Raji (cell line): ENCODE results near the gene GPR158.

ENCODE experiments used
- POLR2A ChIP-seq: IDR thresholded peaks from 2 replicates; pipeline ENCODE4 v1.6.1; 2011; ENCODE audit warnings: low read depth, low read length, control low read depth; ENCODE audit not compliant: insufficient read depth

The GPR158 gene

DNA sequence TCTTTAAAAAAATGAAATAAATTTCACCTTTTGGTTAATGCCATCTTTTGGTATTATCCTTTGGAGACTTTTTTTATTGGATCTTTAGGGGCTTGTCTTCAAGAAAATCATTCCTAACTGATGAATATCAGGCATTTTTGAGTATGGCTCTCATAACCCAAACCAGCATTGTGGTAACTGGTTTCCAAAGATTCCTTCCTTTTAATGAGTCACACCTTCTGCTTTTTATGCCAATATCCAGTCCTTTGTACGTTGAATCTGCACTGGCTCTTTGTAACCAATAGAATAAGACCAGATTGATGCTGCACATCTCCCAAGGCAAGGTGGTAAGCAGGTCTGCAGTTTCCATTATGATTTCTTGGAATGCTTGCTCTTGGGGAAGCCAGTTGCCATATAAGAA lies 89.1 kb downstream of the GPR158 start:
- TF ChIP-seq POLR2A: no peak

- TF ChIP-seq POLR2A: no peak
Observed at GRCh38 chr10:25278180-25278579, 103.4 kb downstream of the GPR158 start.

- no peak for TF ChIP-seq POLR2A
Observed at GRCh38 chr10:25280076-25280475, 105.3 kb downstream of the GPR158 start.

- TF ChIP-seq POLR2A: no peak
Observed at GRCh38 chr10:25280573-25280972, 105.8 kb downstream of the GPR158 start.

- no peak for TF ChIP-seq POLR2A
Observed at GRCh38 chr10:25285809-25286208, 111.0 kb downstream of the GPR158 start.

DNA sequence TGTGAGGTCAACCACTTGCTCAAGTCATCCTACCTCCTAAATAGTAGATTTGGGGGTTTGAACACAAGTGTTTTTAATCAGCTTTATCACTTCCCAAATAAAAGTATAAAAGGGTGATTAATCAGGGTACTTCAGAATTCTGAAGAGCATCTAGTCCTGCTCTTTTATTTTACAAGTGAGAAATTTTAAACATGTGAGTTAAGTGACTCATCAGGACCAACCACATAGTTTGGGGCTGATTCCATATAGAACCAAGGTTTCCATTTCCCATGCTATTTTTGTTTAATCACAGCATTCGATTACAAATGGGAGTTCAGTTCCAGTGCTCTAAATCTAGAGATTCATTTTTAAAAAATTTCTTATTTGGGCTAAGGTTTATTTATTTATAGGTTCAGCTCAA lies 113.4 kb downstream of the GPR158 start:
- no peak for TF ChIP-seq POLR2A

DNA sequence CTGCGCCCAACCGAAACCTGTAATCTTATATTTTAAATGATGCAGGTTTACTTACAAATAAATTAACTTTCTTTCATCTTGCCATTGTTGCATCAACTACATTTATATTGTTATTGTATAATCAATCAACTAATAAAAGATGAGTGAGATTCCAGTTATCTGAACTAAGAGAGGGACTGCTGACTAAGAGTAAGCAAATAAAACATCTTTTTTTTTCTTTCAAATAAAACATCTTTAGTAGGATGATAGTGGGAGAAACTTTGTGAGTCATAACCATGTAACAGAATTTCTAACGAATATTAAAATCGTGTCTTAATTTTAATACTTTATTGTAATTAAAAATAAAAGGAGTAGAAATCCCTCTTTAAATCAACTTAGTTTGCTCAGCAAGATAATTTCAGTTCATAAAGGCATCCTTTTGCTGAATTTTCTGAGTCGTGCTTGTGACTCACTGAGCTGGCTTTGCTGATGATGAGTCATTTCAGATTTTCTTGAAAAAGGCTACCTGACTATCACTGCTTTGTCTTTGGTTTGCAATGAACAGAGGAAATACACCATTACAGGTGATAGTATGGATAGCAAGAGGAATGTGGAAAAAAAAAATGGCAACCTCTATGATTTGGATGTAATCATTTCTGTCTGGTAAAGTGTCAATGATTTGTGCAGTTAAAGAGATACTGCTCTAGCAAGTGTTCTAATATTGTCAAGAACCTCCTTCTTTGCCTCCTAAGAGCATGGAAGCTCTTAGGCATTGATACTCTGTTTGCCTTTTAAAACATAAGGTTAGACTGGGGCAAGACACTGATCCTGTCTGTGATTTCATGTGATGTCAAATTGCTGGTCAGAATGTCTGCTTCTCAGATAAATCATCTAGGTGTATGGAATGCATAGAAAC lies 119.5 kb downstream of the GPR158 start:
- no peak for TF ChIP-seq POLR2A

GRCh38 chr10:25296324-25296723 lies 121.5 kb downstream of the GPR158 start:
- no peak for TF ChIP-seq POLR2A

GRCh38 chr10:25297466-25297865 lies 122.7 kb downstream of the GPR158 start:
- no peak for TF ChIP-seq POLR2A

DNA sequence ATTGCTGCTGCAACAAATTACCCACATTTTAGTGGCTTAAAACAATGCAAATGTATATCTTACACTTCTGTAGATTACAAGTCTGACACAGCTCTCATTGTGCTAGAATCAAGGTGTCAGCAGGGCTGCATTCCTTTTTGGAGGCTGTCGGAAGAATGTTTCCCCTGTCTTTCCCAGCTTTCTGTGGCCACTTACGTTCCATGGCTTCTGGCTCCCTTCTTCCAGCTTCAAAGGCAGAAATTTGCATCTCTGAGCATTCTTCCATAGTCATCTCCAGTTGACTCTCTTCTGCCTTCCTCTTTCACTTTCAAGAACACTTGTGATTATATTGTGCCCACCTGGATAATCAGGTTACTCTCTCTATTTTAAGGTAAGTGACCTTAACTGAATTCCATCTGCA lies 125.3 kb downstream of the GPR158 start:
- no peak for TF ChIP-seq POLR2A

- TF ChIP-seq POLR2A: no peak
Observed at GRCh38 chr10:25304606-25305005, 129.8 kb downstream of the GPR158 start.

DNA sequence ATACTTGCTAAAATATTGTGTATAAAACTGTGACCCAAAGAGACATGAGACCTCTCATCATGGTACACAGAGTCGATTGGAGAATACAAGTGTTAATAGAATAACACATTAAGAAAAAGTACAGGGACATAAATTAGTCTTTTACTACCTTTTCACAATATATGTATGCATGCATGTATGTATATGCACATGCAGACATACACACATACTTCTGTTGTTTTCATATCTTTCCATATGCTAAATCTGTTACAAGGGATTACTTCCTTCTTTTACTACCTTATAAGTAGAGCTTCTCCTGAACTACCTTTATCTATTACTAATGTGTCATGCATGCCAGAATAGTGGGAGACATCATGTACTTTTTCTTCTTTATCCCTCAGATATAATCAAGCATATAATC lies 131.6 kb downstream of the GPR158 start:
- TF ChIP-seq POLR2A: no peak

DNA sequence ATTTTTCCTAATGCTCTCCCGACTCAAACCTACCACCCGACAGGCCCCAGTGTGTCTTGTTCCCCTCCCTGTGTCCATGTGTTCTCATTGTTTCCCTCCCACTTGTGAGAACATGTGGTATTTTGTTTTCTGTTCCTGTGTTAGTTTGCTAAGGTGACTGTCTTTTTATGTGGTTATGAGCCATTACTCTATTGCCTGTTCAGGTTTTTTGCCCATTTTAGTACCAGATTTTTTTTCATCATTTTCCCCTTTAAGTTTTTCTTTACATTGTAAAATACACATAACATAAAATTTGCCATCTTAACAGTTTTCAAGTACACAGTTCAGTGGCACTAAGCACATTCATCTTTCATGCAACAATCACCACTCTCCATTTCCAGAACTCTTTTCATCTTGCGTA lies 133.5 kb downstream of the GPR158 start:
- TF ChIP-seq POLR2A: no peak

GRCh38 chr10:25327273-25327672 lies 152.5 kb downstream of the GPR158 start:
- no peak for TF ChIP-seq POLR2A

GRCh38 chr10:25328361-25328760 lies 153.6 kb downstream of the GPR158 start:
- no peak for TF ChIP-seq POLR2A

- no peak for TF ChIP-seq POLR2A
Observed at GRCh38 chr10:25334445-25334844, 159.6 kb downstream of the GPR158 start.

DNA sequence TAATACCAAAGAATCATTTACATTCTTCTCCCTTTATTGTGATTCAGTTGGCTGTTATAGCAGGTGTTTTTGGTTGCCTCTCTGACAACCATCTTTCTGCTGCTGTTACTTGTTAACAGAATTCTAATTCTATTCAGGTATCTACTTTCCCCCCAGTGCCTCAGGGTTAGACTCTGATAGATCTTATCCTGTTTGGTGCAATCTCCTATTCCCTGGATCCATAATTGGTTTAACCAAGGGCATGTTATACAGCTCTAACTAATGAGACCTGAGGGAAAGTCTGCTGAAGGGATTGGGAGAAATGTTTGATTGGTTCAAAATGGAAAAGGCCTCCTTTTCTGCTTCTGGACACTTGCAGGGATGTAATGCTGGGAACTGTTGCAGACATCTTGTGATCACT lies 161.5 kb downstream of the GPR158 start:
- no peak for TF ChIP-seq POLR2A
